ENCODE measurements around the gene IGF2BP1.

The IGF2BP1 gene

GRCh38 chr17:48989100-48989499 is 8.1 kb upstream of the IGF2BP1 start:
- TF ChIP-seq CTCF (IDR thresholded peaks at IDR 0.05): no peak
- no peak for DNase-seq (ENCODE audit: low spot score)
- Histone ChIP-seq H3K27ac (no peak overlapping the region), H3K4me3 (no peak overlapping the region)

- no peak for TF ChIP-seq CTCF (IDR thresholded peaks at IDR 0.05)
- H3K27ac ChIP-seq: no peak overlapping the region
- no peak overlapping the region for H3K4me3 ChIP-seq
- peak; percentile 3 for DNase-seq (ENCODE audit: low spot score)
Measured at GRCh38 chr17:48990882-48991357, 6.3 kb upstream of the IGF2BP1 start.

- Histone ChIP-seq H3K27ac (no peak overlapping the region), H3K4me3 (no peak overlapping the region)
- no peak for DNase-seq (ENCODE audit: low spot score)
- no peak for TF ChIP-seq CTCF (IDR thresholded peaks at IDR 0.05)
Measured at GRCh38 chr17:48992444-48992843, 4.7 kb upstream of the IGF2BP1 start.

- Histone ChIP-seq H3K4me3 (no peak overlapping the region), H3K27ac (no peak overlapping the region)
- no peak for TF ChIP-seq CTCF (IDR thresholded peaks at IDR 0.05)
- no peak for DNase-seq (ENCODE audit: low spot score)
Measured at GRCh38 chr17:48993305-48993704, 3.9 kb upstream of the IGF2BP1 start.

GRCh38 chr17:48993951-48994350 is 3.2 kb upstream of the IGF2BP1 start:
- Histone ChIP-seq H3K27ac (no peak overlapping the region), H3K4me3 (no peak overlapping the region)
- DNase-seq (ENCODE audit: low spot score): no peak
- TF ChIP-seq CTCF (IDR thresholded peaks at IDR 0.05): no peak

GRCh38 chr17:48994549-48995303 is 2.5 kb upstream of the IGF2BP1 start:
- no peak for TF ChIP-seq CTCF (IDR thresholded peaks at IDR 0.05)

GRCh38 chr17:48995304-48995973 is 1.7 kb upstream of the IGF2BP1 start:
- peak; percentile 29 for DNase-seq (ENCODE audit: low spot score)
- Histone ChIP-seq H3K4me3 (peak overlapping the region; percentile 44), H3K27ac (no peak overlapping the region)
- TF ChIP-seq CTCF (IDR thresholded peaks at IDR 0.05): no peak

More at GRCh38 chr17:48994549-48995303, 2.5 kb upstream of the IGF2BP1 start:
- H3K27ac ChIP-seq: no peak overlapping the region
- DNase-seq (ENCODE audit: low spot score): peak; percentile 9
- H3K4me3 ChIP-seq: no peak overlapping the region
